HEK293 (cell line): ENCODE data around the gene UCP3.

ENCODE experiments used
- CTCF ChIA-PET: fragments of 350-600 bp; formaldehyde crosslinking; extraction: SDS; loops from one replicate; lab custom pipeline; 2021; ENCODE audit warnings: antibody characterized with exemption; lab: Yijun Ruan, JAX
- POLR2A ChIA-PET: fragments of 300-600 bp; formaldehyde crosslinking; extraction: SDS; loops from one replicate; lab custom pipeline; 2020; ENCODE audit warnings: antibody characterized with exemption, inconsistent platforms; lab: Yijun Ruan, JAX
- H3K27ac ChIP-seq: fragments of 200-500 bp; sonication (Bioruptor generic); 2 replicates; pipeline ENCODE4 v1.5.1; 2014; ENCODE audit warnings: low read depth, low read length, control low read depth, inconsistent platforms; ENCODE audit errors: extremely low read depth
- H3K36me3 ChIP-seq, 2 experiments: fragments of 200-500 bp in 1 of 2; sonication (Bioruptor generic) in 1 of 2; 1 replicate in 1 of 2; 2 replicates in 1 of 2; pipeline ENCODE4 v1.5.1; 2014 to 2017; ENCODE audit warnings: inconsistent platforms in 2 of 2, low read length in 2 of 2; ENCODE audit not compliant: control insufficient read depth in 2 of 2, insufficient read depth in 1 of 2
- H3K4me1 ChIP-seq: fragments of 200-500 bp; sonication (Bioruptor generic); 2 replicates; pipeline ENCODE4 v1.5.1; 2014; ENCODE audit warnings: mild to moderate bottlenecking, low read length, inconsistent platforms; ENCODE audit not compliant: control insufficient read depth, insufficient read depth
- H3K4me3 ChIP-seq: 2 replicates; pipeline ENCODE4 v1.5.1; 2011; ENCODE audit warnings: low read depth, mild to moderate bottlenecking, control low read depth, low read length, moderate library complexity
- H3K9me3 ChIP-seq: fragments of 200-500 bp; sonication (Bioruptor generic); 2 replicates; pipeline ENCODE4 v1.5.1; 2014; ENCODE audit warnings: low read depth, low read length, inconsistent platforms; ENCODE audit not compliant: control insufficient read depth, insufficient read depth
- EGR2 ChIP-seq: fragments of 450-650 bp; formaldehyde crosslinking; IDR thresholded peaks from 2 replicates; pipeline ENCODE4 v1.5.1; 2016; ENCODE audit warnings: low read depth, missing biosample characterization, missing genetic modification characterization
- FEZF1 ChIP-seq: fragments of 450-650 bp; formaldehyde crosslinking; IDR thresholded peaks from 2 replicates; pipeline ENCODE4 v1.5.1; 2016; ENCODE audit warnings: missing biosample characterization, missing genetic modification characterization
- GLIS1 ChIP-seq: fragments of 450-650 bp; formaldehyde crosslinking; IDR thresholded peaks from 2 replicates; pipeline ENCODE4 v1.5.1; 2016; ENCODE audit warnings: missing biosample characterization, missing genetic modification characterization
- KLF7 ChIP-seq: fragments of 450-650 bp; formaldehyde crosslinking; IDR thresholded peaks from 2 replicates; pipeline ENCODE4 v1.5.1; 2016; ENCODE audit warnings: missing biosample characterization, missing genetic modification characterization, borderline replicate concordance
- KLF8 ChIP-seq: fragments of 450-650 bp; formaldehyde crosslinking; IDR thresholded peaks from 2 replicates; pipeline ENCODE4 v1.5.1; 2016; ENCODE audit warnings: missing biosample characterization, missing genetic modification characterization
- MZF1 ChIP-seq: fragments of 450-650 bp; formaldehyde crosslinking; IDR thresholded peaks from 2 replicates; pipeline ENCODE4 v1.5.1; 2017; ENCODE audit warnings: missing biosample characterization, missing genetic modification characterization, borderline replicate concordance
- SCRT1 ChIP-seq: fragments of 450-650 bp; formaldehyde crosslinking; IDR thresholded peaks from 2 replicates; pipeline ENCODE4 v1.5.1; 2016; ENCODE audit warnings: missing biosample characterization, missing genetic modification characterization, borderline replicate concordance
- TSHZ1 ChIP-seq: fragments of 450-650 bp; formaldehyde crosslinking; IDR thresholded peaks from 2 replicates; pipeline ENCODE4 v1.5.1; 2016; ENCODE audit warnings: missing biosample characterization, missing genetic modification characterization, borderline replicate concordance
- YY1 ChIP-seq: fragments of 450-650 bp; formaldehyde crosslinking; IDR thresholded peaks from 2 replicates; pipeline ENCODE4 v1.5.1; 2018; ENCODE audit warnings: missing biosample characterization, missing genetic modification characterization
- ZBTB7A ChIP-seq: fragments of 450-650 bp; formaldehyde crosslinking; IDR thresholded peaks from 2 replicates; pipeline ENCODE4 v1.5.1; 2016; ENCODE audit warnings: low read depth, missing biosample characterization, missing genetic modification characterization
- ZFHX2 ChIP-seq: fragments of 450-650 bp; formaldehyde crosslinking; conservative IDR thresholded peaks from 2 replicates; pipeline ENCODE4 v1.5.1; 2016; ENCODE audit warnings: missing biosample characterization, missing genetic modification characterization
- ZNF140 ChIP-seq: fragments of 450-650 bp; formaldehyde crosslinking; IDR thresholded peaks from 2 replicates; pipeline ENCODE4 v1.5.1; 2016; ENCODE audit warnings: missing biosample characterization, missing genetic modification characterization
- ZNF146 ChIP-seq: fragments of 450-650 bp; formaldehyde crosslinking; IDR thresholded peaks from 2 replicates; pipeline ENCODE4 v1.5.1; 2016; ENCODE audit warnings: missing biosample characterization, missing genetic modification characterization
- ZNF2 ChIP-seq: fragments of 450-650 bp; formaldehyde crosslinking; IDR thresholded peaks from 2 replicates; pipeline ENCODE4 v1.5.1; 2016; ENCODE audit warnings: missing biosample characterization, missing genetic modification characterization
- ZNF214 ChIP-seq: fragments of 450-650 bp; formaldehyde crosslinking; IDR thresholded peaks from 2 replicates; pipeline ENCODE4 v1.5.1; 2017; ENCODE audit warnings: missing biosample characterization, mild to moderate bottlenecking, missing genetic modification characterization, borderline replicate concordance
- ZNF239 ChIP-seq: fragments of 450-650 bp; formaldehyde crosslinking; IDR thresholded peaks from 2 replicates; pipeline ENCODE4 v1.5.1; 2016; ENCODE audit warnings: missing biosample characterization, missing genetic modification characterization
- ZNF292 ChIP-seq: fragments of 450-650 bp; formaldehyde crosslinking; IDR thresholded peaks from 2 replicates; pipeline ENCODE4 v1.5.1; 2016; ENCODE audit warnings: low read depth, missing biosample characterization, missing genetic modification characterization, borderline replicate concordance
- ZNF324 ChIP-seq: fragments of 450-650 bp; formaldehyde crosslinking; IDR thresholded peaks from 2 replicates; pipeline ENCODE4 v1.5.1; 2016; ENCODE audit warnings: missing biosample characterization, missing genetic modification characterization
- ZNF335 ChIP-seq: fragments of 450-650 bp; formaldehyde crosslinking; conservative IDR thresholded peaks from 2 replicates; pipeline ENCODE4 v1.5.1; 2016; ENCODE audit warnings: missing biosample characterization, missing genetic modification characterization
- ZNF362 ChIP-seq: fragments of 450-650 bp; formaldehyde crosslinking; IDR thresholded peaks from 2 replicates; pipeline ENCODE4 v1.5.1; 2016; ENCODE audit warnings: missing biosample characterization, missing genetic modification characterization
- ZNF521 ChIP-seq: fragments of 450-650 bp; formaldehyde crosslinking; IDR thresholded peaks from 2 replicates; pipeline ENCODE4 v1.5.1; 2017; ENCODE audit warnings: missing biosample characterization, mild to moderate bottlenecking, missing genetic modification characterization
- ZNF555 ChIP-seq: fragments of 450-650 bp; formaldehyde crosslinking; conservative IDR thresholded peaks from 2 replicates; pipeline ENCODE4 v1.5.1; 2017; ENCODE audit warnings: missing biosample characterization, mild to moderate bottlenecking, missing genetic modification characterization, inconsistent platforms
- ZNF610 ChIP-seq: fragments of 450-650 bp; formaldehyde crosslinking; IDR thresholded peaks from 2 replicates; pipeline ENCODE4 v1.5.1; 2016; ENCODE audit warnings: missing biosample characterization, missing genetic modification characterization, borderline replicate concordance
- ZNF626 ChIP-seq: fragments of 450-650 bp; sonication (Bioruptor Pico); formaldehyde crosslinking; IDR thresholded peaks from 2 replicates; pipeline ENCODE4 v1.5.1; 2018; ENCODE audit warnings: missing biosample characterization, missing genetic modification characterization, inconsistent platforms
- ZNF654 ChIP-seq: fragments of 450-650 bp; formaldehyde crosslinking; IDR thresholded peaks from 2 replicates; pipeline ENCODE4 v1.5.1; 2016; ENCODE audit warnings: low read depth, missing biosample characterization, missing genetic modification characterization
- ZNF704 ChIP-seq: fragments of 450-650 bp; formaldehyde crosslinking; IDR thresholded peaks from 2 replicates; pipeline ENCODE4 v1.5.1; 2016; ENCODE audit warnings: missing biosample characterization, missing genetic modification characterization
- ZNF707 ChIP-seq: fragments of 450-650 bp; formaldehyde crosslinking; IDR thresholded peaks from 2 replicates; pipeline ENCODE4 v1.5.1; 2016; ENCODE audit warnings: missing biosample characterization, missing genetic modification characterization

Gene UCP3

GRCh38 chr11:74020539-74020938, 11.7 kb upstream of the UCP3 start:
- H3K4me1 ChIP-seq: no peaks in the 10 kb centered on the region
- ChIA-PET CTCF (interaction anchor here (0.6 kb wide), 1 partner anchor 436 kb away, joined by 3 read pairs; no protein-coding TSS in a partner anchor), POLR2A (interaction anchor here (0.5 kb wide), 1 partner anchor 167 kb away, joined by 3 read pairs; no protein-coding TSS in a partner anchor)
- H3K36me3 ChIP-seq: peaks cover 0 to 45% of the 10 kb centered on the region in 2 experiments; a peak in 1 of 3 replicates
- no peaks in the 10 kb centered on the region for H3K9me3 ChIP-seq
- TF ChIP-seq ZNF654 (tag by site-specific recombination): no peak
- TF ChIP-seq ZNF2 (tag by site-specific recombination): no peak
- TF ChIP-seq FEZF1 (tag by site-specific recombination): no peak
- TF ChIP-seq ZNF626 (tag by site-specific recombination): no peak
- no peak for TF ChIP-seq ZNF704 (tag by site-specific recombination)
- no peak for TF ChIP-seq ZNF362 (tag by site-specific recombination)
- TF ChIP-seq ZNF521 (tag by site-specific recombination): no peak
- TF ChIP-seq ZNF140 (tag by site-specific recombination): no peak
- no peak for TF ChIP-seq ZBTB7A (tag by site-specific recombination)
- no peak for TF ChIP-seq ZNF146
- no peak for TF ChIP-seq SCRT1 (tag by site-specific recombination)
- TF ChIP-seq ZNF292 (tag by site-specific recombination): no peak
- TF ChIP-seq KLF7 (tag by site-specific recombination): no peak
- no peak for TF ChIP-seq ZNF324 (tag by site-specific recombination)
- no peak for TF ChIP-seq ZNF555 (tag by site-specific recombination)
- TF ChIP-seq GLIS1: no peak
- no peak for TF ChIP-seq ZNF707 (tag by site-specific recombination)
- TF ChIP-seq TSHZ1 (tag by site-specific recombination): no peak
- H3K27ac ChIP-seq: no peak overlapping the region
- no peak overlapping the region for H3K4me3 ChIP-seq

- H3K4me3 ChIP-seq: no peak overlapping the region
- H3K4me1 ChIP-seq: no peaks in the 10 kb centered on the region
- CTCF ChIA-PET: no interaction called here
- H3K9me3 ChIP-seq: no peaks in the 10 kb centered on the region
- H3K36me3 ChIP-seq: peaks cover 0 to 45% of the 10 kb centered on the region in 2 experiments; a peak in 1 of 3 replicates
- POLR2A ChIA-PET: interaction anchor here (0.5 kb wide), 1 partner anchor 167 kb away, joined by 3 read pairs; no protein-coding TSS in a partner anchor
- no peak for TF ChIP-seq YY1
- no peak for TF ChIP-seq TSHZ1 (tag by site-specific recombination)
- TF ChIP-seq ZNF214 (tag by site-specific recombination): no peak
- TF ChIP-seq KLF8: no peak
- TF ChIP-seq ZNF335 (tag by site-specific recombination): no peak
- TF ChIP-seq ZFHX2 (tag by site-specific recombination): peak; percentile 97
- TF ChIP-seq ZNF239 (tag by site-specific recombination): no peak
- peak; percentile 95 for TF ChIP-seq EGR2 (tag by site-specific recombination)
- TF ChIP-seq ZNF610 (tag by site-specific recombination): no peak
- TF ChIP-seq MZF1 (tag by site-specific recombination): no peak
- no peak overlapping the region for H3K27ac ChIP-seq
Measured at GRCh38 chr11:74019860-74020259, 11.0 kb upstream of the UCP3 start.
